Loucy (cell line): ENCODE data around the gene EGLN2.

Experiments
- EZH2phosphoT487 ChIP-seq: fragments of 200-600 bp; IDR thresholded peaks from 2 replicates; pipeline ENCODE4 v1.6.1; 2018; ENCODE audit warnings: antibody characterized with exemption, mild to moderate bottlenecking, moderate library complexity, borderline replicate concordance
- TF ChIP-seq, protein P1 (sequence below): fragments of 200-600 bp; sonication (generic); conservative IDR thresholded peaks from 2 replicates; pipeline ENCODE4 v1.5.1; 2014; ENCODE audit warnings: mild to moderate bottlenecking, antibody characterized with exemption, low read length

DNA sequence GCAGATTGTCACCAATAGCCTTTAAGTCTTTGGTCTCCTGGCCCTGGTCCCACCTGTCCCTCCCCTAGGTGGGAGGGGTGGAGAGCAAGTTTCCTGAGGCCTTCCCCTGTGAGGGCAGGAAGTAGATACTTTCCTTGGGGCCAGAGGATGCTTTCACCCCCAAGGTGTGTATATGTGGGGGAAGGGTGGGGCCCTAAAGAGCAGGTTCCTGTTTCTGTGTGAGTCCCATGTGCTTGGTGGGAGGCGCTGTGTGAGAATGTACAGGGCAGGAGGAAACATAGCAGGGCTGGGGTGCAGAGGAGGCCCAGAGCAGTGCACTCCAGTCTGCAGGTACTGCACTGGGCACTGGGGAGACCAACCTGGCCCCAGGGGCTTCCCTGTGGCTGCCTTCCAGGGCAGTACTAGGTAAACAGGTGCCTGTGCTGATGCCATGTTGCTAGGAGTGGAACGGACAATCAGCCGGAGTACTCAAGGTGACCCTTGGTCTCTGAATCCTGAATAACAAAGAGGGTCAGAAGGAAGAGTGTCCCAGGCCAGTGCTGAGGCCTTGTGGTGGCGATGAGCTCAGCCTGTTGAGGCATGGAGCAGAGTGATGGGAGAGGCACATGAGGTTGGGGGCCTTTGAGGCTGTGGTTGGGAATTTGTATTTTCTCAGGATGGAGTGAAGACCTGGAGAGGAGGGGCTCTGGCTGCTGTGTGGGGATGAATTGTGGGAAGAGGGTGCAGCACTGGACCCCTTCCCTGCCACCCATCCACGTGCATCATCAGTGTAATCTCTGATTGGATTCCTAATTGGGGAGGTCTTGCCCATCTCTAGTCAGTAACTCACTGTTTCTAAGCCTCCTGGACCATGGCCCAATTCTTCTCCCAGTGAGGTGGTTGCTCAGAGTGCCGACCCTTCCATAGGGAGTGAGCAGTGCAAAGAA lies 5.1 kb downstream of the EGLN2 start:
- TF ChIP-seq, protein P1, sequence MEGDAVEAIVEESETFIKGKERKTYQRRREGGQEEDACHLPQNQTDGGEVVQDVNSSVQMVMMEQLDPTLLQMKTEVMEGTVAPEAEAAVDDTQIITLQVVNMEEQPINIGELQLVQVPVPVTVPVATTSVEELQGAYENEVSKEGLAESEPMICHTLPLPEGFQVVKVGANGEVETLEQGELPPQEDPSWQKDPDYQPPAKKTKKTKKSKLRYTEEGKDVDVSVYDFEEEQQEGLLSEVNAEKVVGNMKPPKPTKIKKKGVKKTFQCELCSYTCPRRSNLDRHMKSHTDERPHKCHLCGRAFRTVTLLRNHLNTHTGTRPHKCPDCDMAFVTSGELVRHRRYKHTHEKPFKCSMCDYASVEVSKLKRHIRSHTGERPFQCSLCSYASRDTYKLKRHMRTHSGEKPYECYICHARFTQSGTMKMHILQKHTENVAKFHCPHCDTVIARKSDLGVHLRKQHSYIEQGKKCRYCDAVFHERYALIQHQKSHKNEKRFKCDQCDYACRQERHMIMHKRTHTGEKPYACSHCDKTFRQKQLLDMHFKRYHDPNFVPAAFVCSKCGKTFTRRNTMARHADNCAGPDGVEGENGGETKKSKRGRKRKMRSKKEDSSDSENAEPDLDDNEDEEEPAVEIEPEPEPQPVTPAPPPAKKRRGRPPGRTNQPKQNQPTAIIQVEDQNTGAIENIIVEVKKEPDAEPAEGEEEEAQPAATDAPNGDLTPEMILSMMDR: no peak
- TF ChIP-seq EZH2phosphoT487: no peak
